Heart right ventricle (tissue), 16 donors: Measurements from ENCODE around the gene ALG12. TPM values are rescaled to one million over a fixed set of nuclear protein-coding genes. Genes with fewer than 3 reads are reported as not detected.

ENCODE experiments used
- ATAC-seq, 8 donors: fragments of 200-7000 bp; cut with Tn5 transposase; one replicate each; pipeline ENCODE4 v1.9.1; 2020; ENCODE audit warnings: mild to moderate bottlenecking in 8 of 8, moderate library complexity in 8 of 8, moderate number of reproducible peaks in 1 of 8
- DNase-seq, 2 donors: peaks; one replicate each; pipeline ENCODE4 v3.0.0-alpha.2; 2020
- H3K27ac ChIP-seq, 10 donors: fragments of 200-600 bp; sonication (generic) in 2 of 10; one replicate each; pipeline versions ENCODE4 v1.5.0 to v1.8.0; 2020 to 2022; ENCODE audit warnings: mild to moderate bottlenecking in 3 of 10
- H3K27me3 ChIP-seq, 7 donors: fragments of 200-600 bp; one replicate each; pipeline ENCODE4 v1.8.0; 2021 to 2022; ENCODE audit warnings: mild to moderate bottlenecking in 2 of 7
- H3K36me3 ChIP-seq, 9 donors: fragments of 200-600 bp; sonication (generic) in 1 of 9; one replicate each; pipeline versions ENCODE4 v1.5.0 to v1.8.0; 2020 to 2022; ENCODE audit warnings: mild to moderate bottlenecking in 2 of 9
- H3K4me1 ChIP-seq, 9 donors: fragments of 200-600 bp; sonication (generic) in 1 of 9; one replicate each; pipeline versions ENCODE4 v1.5.0 to v1.8.0; 2020 to 2022; ENCODE audit warnings: mild to moderate bottlenecking in 4 of 9
- H3K4me3 ChIP-seq, 10 donors: fragments of 200-600 bp; sonication (generic) in 2 of 10; one replicate each; pipeline versions ENCODE4 v1.5.0 to v1.8.0; 2020 to 2022; ENCODE audit warnings: mild to moderate bottlenecking in 7 of 10, moderate library complexity in 2 of 10
- H3K9me3 ChIP-seq, 11 donors: fragments of 200-600 bp in 10 of 11; sonication (generic) in 2 of 11; one replicate each; pipeline versions ENCODE4 v1.5.0 to v1.8.0; 2013 to 2022; ENCODE audit warnings: mild to moderate bottlenecking in 2 of 11, control low read depth in 1 of 11, moderate library complexity in 1 of 11
- WGBS, 2 donors: extraction: QIAGEN DNeasy Blood & Tissue Kit; methylation state at CpG; one replicate each; pipeline ENCODE4 v1.1.7; 2013; ENCODE audit warnings: inconsistent platforms in 1 of 2; 5-methylcytosine and 5-hydroxymethylcytosine counted together
- intact Hi-C, 10 donors: fragments of 100-400 bp; cut with DNase I; formaldehyde crosslinking; loops; one replicate each; pipeline versions ENCODE4 v1.11.1 to v1.14.2; 2022
- polyA plus RNA-seq, 2 donors: library from polyadenylated mRNA; stranded (reverse); fragments of 200-250 nt; gene quantifications; one replicate each; pipeline ENCODE4 v1.2.3, GENCODE V29; 2013
- total RNA-seq, 10 donors: library from RNA; stranded (reverse); fragmentation: NEBNext Ultra II Directional in 3 of 10; extraction: Animal tissue kit (Norgen Biotek cat#: 25700) in 3 of 10; gene quantifications; one replicate each; pipeline versions ENCODE4 v1.2.1 to v1.2.4, GENCODE V29; 2021 to 2023
- TF ChIP-seq, protein P1 (sequence below), 9 donors: fragments of 200-600 bp; sonication (generic) in 2 of 9; IDR thresholded peaks; one replicate each; pipeline versions ENCODE4 v1.5.0 to v1.8.0; 2021 to 2022; ENCODE audit warnings: antibody characterized with exemption in 9 of 9, mild to moderate bottlenecking in 5 of 9, moderate library complexity in 1 of 9
- donor health status: Arrhythmogenic right ventricular cardiomyopathy.
- donor health status: ischemic (EF 13 %, LVEDD 7.1; RV severe dilation, severe dysfunction).
- donor health status: healthy with polysubstance abuse.
- donor health status: DM: no; HTN: yes; CAD: no.
- donor health status: DM: no; HTN: no; CAD: no.
- donor health status: ischemic (EF 25% LVEDD 6.9; RV normal size, moderate dysfunction).
- donor health status: ischemic (EF 25% LVEDD 5.7; RV mildly dilated, moderate dysfunction).
- donor health status: healthy.
- donor health status: DM: yes; HTN: yes; CAD: no.
- donor health status: Ischemic cardiomyopathy.
- donor health status: ischemic (EF 35%, LVEDD 5.7; RV mildly dilated, moderate dysfunction).
- donor health status: nonischemic (EF 11% LVEDD 7.7; RV severe dilation, severe dysfunction).
- donor health status: DM: yes; HTN: yes; CAD: no.
- donor health status: PGD.
- donor health status: ischemic (EF 29% LVEDD 5.4; RV normal size, mild dysfunction).
- donor health status: nonischemic (EF 23%, LVEDD 6.1; RV moderate dilation, normal function).

Gene ALG12
- total and polyA plus RNA-seq, 12 donors: 9.6 to 19.8 (median 14.1) TPM

DNA sequence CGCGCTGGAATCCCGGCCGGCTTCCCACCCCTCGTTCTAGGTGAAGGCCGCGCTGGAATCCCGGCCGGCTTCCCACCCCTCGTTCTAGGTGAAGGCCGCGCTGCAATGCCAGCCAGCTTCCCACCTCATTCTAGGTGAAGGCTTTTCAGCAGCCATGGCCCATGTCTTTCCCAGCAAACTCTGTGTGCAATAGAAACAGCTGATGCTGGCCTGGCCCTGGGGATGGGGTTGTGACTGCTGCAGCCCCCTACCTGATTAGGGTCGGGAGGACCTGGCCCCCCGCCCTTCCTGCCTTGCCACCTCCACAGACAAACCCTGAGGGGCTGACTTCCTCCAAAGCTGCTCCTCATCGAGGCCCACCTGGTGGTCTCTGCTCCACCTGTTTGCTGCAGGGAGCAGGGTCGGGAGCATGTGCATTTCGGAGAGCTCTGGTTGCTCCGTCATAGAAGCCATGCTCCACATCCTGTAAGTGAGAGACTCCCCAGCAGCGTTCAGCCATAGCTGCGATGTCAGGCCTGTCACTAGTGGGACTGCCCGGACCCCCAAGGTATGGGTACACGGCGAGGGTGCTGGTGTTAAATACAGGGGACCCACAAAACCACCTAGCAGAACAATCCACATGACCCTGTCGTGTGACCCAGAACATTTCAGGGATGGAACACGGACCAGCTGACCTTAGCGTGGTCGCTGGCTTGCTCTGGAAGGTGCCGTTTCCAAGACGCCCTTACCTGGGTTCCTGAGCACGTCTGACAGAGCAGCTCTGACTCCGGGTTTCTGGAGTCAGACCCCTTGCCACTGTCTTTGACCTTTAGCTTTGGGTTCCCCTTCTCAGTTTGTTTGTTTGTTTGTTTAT, 61.2 kb downstream of the ALG12 start:
- WGBS, 2 donors: 87% methylated on average over 29 to 31 of the region's 31 CpGs
- Histone ChIP-seq H3K36me3 (peaks cover 0 to 5% (median 0%) of the 10 kb centered on the region in 9 donors), H3K27ac (no peak overlapping the region), H3K27me3 (no peaks in the 10 kb centered on the region), H3K9me3 (no peaks in the 10 kb centered on the region), H3K4me3 (no peak overlapping the region), H3K4me1 (peaks cover 6 to 37% (median 27%) of the 10 kb centered on the region in 9 donors)
- no peak for ATAC-seq
- intact Hi-C loops: loop anchor here in 2 of 10 donors (5.0 to 10.0 kb wide), 2 partner anchors 60 to 72 kb away; partner anchors contain the start of genes ALG12 (in 1 of the 2) and CRELD2 (in 1 of the 2)
- DNase-seq: no peak
- TF ChIP-seq, protein P1, sequence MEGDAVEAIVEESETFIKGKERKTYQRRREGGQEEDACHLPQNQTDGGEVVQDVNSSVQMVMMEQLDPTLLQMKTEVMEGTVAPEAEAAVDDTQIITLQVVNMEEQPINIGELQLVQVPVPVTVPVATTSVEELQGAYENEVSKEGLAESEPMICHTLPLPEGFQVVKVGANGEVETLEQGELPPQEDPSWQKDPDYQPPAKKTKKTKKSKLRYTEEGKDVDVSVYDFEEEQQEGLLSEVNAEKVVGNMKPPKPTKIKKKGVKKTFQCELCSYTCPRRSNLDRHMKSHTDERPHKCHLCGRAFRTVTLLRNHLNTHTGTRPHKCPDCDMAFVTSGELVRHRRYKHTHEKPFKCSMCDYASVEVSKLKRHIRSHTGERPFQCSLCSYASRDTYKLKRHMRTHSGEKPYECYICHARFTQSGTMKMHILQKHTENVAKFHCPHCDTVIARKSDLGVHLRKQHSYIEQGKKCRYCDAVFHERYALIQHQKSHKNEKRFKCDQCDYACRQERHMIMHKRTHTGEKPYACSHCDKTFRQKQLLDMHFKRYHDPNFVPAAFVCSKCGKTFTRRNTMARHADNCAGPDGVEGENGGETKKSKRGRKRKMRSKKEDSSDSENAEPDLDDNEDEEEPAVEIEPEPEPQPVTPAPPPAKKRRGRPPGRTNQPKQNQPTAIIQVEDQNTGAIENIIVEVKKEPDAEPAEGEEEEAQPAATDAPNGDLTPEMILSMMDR (IDR thresholded peaks at IDR 0.05): no peak

DNA sequence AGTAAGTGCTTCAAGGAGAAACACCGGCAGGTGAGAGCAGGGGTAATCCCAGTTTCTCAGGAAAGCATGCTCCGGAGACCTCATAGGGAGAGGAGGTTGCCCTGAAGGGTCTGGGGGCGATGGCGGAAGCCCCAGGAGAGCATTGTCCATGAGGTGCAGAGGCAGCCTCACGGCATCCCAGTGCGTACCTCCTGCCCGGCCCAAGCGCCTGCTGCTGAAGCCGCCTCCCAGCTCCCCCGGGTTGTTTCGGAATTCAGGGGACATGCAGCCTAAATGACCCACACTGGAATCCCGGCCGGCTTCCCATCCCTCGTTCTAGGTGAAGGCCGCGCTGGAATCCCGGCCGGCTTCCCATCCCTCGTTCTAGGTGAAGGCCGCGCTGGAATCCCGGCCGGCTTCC, 61.9 kb downstream of the ALG12 start:
- intact Hi-C loops: loop anchor here in 2 of 10 donors (5.0 to 10.0 kb wide), 2 partner anchors 61 to 72 kb away; partner anchors contain the start of genes ALG12 (in 1 of the 2) and CRELD2 (in 1 of the 2)

DNA sequence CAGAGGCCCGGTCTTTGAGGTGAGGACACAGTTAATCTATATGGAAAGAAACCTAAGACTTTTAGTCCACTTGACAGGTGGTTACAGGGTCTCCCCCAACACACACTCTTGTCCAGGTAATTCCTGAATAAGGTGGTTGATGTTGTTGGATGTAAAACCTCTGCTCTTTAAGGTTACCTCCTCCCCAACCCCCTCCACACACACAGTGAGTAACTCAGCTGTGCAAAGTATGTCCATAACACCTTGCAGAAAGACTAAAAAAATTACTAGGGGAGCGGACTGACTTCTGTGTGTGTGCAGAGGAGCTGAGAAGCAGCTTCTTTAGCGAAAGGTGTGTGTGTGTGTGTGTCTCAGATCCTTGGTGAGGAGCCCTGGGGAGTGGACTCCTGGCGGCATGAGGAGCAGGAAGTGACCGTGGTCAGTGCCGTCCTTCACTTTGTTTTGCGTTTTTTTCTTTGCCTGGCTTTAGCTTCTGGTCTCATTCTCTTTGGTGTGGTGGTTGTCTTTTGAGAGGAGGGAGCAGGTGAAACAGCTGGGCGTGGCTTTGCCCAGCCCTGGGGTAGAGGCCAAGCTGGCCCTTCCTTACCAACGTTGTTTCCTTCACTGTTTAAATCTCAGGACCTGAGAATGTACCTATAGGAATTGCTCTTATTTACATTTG, 62.9 kb downstream of the ALG12 start:
- Histone ChIP-seq H3K4me3 (peak overlapping the region in 6 of 10 donors; percentile 59 to 90 (median 72)), H3K9me3 (no peaks in the 10 kb centered on the region), H3K27ac (peak overlapping the region in 2 of 10 donors; percentile 30 to 88), H3K27me3 (peaks cover 0 to 5% (median 4%) of the 10 kb centered on the region in 7 donors), H3K4me1 (peaks cover 6 to 29% (median 24%) of the 10 kb centered on the region in 9 donors), H3K36me3 (peaks cover 0 to 5% (median 0%) of the 10 kb centered on the region in 9 donors)
- no peak for ATAC-seq
- intact Hi-C loops: loop anchor here in 3 of 10 donors (2.0 to 10.0 kb wide), 3 partner anchors 62 to 71 kb away; partner anchors contain the start of genes ALG12 (in 2 of the 3) and CRELD2 (in 2 of the 3)
- TF ChIP-seq, protein P1 (IDR thresholded peaks at IDR 0.05): no peak
- DNase-seq: no peak
- 46 to 60% methylated on average over 9 of the region's 9 CpGs for WGBS, 2 donors

More for the DNA sequence above, 61.9 kb downstream of the ALG12 start:
- peaks cover 6 to 30% (median 24%) of the 10 kb centered on the region in 9 donors for H3K4me1 ChIP-seq
- H3K27ac ChIP-seq: no peak overlapping the region
- TF ChIP-seq, protein P1 (IDR thresholded peaks at IDR 0.05): no peak
- 86 to 90% methylated on average over 14 to 18 of the region's 23 CpGs for WGBS, 2 donors
- no peak for DNase-seq
- H3K4me3 ChIP-seq: no peak overlapping the region
- H3K9me3 ChIP-seq: no peaks in the 10 kb centered on the region
- H3K36me3 ChIP-seq: peaks cover 0 to 5% (median 0%) of the 10 kb centered on the region in 9 donors
- no peaks in the 10 kb centered on the region for H3K27me3 ChIP-seq
- ATAC-seq: no peak
